Activated naive CD8-positive, alpha-beta T cell treated with anti-CD3 and anti-CD28 coated beads, Interleukin-2, amount 50 U/mL, for 16 hours (primary cell): ENCODE measurements around the gene CUL9.

Experiments
- DNase-seq: peaks from one replicate; pipeline ENCODE4 v3.0.0-alpha.2; 2020; ENCODE audit warnings: low read depth, low spot score

The CUL9 gene

DNA sequence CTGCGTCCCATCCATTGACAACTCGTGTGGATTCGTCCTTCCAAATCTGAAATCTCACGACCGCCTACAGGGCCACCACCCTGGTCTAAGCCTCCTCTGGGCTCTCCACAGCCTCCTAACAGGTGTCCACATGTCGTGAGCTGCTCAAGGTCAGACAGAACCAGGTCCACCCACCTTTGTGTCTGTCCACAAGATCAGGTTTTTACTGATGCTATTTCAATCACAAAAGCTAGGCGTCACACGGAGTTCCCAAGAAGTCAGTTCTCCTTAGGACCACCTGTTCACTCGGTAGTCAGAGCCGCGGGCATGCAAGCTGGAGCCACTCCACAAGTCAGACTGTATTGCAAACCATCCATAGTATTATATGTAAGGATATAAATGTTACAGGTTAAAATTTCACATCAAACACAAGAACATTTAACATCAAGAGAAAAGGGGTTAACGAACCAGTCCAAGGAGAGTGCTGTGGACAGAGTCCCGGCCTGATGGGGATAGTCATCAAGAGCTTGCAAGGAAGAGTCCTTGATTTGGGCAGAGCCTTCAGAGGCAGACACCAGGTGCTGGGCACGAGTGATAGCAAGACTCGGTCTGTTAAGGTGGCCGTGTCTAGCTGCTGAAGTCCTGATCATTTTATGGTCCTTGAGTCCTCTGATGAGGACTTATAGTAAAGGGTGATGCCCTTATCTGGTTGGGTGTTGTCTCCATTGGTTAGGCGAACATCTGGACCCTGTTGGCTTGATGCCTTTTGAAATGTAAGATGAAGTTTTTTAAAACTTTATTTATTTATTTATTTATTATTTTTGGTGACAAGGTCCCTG, 48.0 kb downstream of the CUL9 start:
- no peak for DNase-seq

DNA sequence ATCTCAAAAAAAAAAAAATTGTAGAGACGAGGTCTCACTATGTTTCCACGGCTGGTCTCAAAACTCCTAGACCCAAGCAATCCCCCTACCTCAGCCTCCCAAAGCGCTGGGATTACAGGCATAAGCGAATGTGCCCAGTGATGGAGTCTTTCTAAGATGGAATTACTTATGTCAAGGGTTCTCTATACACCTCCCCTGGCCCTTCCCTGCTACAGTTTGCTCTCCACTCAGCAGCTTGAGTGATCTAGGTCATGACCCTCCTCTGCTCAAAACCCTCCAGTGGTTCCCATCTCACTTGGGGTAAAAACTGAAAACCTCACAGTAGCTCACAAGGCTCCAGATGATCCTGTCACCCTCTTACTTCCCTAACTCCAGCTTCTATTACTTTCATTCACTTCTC, 49.1 kb downstream of the CUL9 start:
- no peak for DNase-seq

DNA sequence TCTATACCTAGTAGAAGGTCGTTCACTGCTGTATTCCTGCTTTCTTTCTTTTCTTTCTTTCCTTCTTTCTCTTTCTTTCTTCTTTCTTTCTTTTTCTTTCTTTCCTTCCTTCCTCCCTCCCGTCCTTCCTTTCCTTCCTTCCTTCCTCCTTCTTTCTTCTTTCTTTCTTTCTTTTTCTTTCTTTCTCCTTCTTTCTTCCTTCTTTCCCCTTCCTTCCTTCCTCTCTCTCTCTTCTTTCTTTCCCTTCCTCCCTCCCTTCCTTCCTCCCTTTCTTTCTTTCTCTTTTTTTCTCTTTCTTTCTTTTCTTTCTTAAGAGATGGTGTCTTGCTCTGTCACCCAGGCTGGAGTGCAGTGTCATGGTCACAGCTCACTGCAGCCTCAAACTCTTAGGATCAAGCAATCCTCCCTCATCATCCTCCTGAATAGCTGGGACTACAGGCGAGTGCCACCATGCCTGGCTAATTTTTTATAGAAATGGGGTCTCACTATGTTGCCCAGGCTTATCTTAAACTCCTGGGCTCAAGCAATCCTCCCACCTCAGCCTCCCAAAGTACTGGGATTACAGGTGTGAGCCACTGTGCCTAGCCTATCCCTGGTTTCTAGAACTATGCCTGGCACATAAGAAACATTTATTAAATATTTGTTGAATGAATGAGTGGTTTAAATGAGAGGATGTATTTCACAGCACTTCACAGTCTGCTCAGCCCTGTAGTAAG, 49.9 kb downstream of the CUL9 start:
- no peak for DNase-seq

DNA sequence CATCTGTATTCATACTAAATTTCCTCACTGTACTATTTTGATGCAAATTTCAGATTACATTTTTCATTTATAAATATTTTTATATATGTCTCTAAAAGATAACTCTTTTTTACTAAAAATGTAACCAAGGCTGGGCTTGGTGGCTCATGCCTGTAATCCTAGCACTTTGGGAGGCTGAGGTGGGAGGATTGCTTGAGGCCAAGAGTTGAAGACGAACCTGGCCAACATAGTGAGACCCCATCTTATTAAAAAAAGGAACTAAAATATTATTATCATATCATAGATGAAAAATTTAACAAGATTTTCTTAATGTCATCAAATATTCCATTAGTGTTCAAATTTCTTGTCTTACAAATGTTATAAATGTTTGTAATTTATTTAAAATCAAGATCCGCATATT, 53.8 kb downstream of the CUL9 start:
- DNase-seq, result no peak

- DNase-seq, result no peak
These were observed 57.1 kb downstream of the CUL9 start for GRCh38 chr6:43239054-43239453.

GRCh38 chr6:43240950-43241349, 59.0 kb downstream of the CUL9 start:
- DNase-seq, result no peak

GRCh38 chr6:43241446-43241845, 59.5 kb downstream of the CUL9 start:
- no peak for DNase-seq

DNA sequence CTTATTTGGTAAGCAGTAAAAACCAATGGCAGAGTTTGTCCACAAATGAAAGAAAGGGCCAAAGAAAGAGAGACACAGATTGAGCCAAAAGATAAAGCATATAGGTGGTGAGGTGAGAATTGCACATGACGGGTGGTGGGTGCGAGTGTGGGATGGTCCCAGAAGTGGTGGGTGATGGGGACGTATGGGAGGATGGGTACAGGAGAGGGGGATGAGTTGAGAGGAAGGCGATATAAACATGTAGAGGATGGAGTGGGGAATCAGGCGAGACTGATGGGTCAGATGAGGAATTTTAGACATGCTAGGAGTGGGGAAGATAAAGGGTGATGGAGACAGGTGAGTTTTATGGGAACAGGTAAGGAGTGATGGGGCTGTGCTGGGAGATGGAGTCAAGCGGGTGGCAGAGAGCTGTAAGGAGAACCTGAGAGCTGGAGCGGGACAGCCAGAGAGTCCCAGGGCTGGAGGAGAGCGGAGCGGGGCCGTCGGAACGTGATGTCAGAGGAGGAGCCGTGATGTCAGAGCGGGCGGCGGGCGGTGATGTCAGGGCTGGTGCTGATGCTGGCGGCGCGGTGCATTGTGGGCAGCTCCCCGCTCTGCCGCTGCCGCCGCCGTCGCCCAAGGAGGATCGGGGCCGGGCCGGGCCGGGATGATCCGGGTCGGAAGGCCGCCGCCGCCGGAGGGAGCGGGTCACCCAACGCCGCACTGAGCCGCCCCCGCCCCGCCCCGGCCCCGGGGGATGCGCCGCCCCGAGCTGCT, 61.1 kb downstream of the CUL9 start, which contains the start of gene TTBK1:
Gene TTBK1 (plus strand): TSS at position 574 of the 756 bp plus-strand sequence. CDS start 3,180 bp downstream, outside the sequence.
- DNase-seq, result no peak

DNA sequence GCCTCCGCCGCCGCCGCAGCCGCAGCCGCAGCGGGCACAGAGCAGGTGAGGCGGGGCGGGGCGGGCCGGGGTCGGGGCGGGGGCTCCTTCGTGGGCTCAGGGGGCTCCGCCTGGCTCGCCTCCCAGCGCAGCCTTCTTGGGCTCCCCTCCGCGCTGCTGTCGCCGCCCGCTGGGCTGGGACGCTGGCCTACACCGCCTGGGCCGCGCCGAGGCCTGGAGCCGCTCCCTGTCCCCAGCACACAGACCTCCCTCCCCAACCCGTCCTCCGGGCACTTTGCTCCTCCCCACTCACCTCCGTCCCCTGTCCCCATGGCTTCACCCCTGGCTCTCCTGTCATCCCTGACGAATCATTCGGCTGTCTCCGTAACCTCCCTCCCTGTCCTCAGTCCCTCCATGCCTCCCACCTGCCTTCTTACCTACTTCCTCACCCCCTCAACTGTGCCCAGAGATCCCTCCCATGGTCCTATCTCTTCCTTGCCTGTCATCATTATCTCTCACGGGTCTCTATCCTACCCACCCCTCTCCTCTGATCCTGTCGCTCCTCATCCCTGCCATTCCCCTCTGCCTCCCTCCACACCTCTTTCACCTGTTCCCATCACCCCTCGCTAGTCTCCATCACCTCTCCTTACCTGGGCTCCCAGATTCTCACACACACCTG, 61.8 kb downstream of the CUL9 start:
- no peak for DNase-seq

DNA sequence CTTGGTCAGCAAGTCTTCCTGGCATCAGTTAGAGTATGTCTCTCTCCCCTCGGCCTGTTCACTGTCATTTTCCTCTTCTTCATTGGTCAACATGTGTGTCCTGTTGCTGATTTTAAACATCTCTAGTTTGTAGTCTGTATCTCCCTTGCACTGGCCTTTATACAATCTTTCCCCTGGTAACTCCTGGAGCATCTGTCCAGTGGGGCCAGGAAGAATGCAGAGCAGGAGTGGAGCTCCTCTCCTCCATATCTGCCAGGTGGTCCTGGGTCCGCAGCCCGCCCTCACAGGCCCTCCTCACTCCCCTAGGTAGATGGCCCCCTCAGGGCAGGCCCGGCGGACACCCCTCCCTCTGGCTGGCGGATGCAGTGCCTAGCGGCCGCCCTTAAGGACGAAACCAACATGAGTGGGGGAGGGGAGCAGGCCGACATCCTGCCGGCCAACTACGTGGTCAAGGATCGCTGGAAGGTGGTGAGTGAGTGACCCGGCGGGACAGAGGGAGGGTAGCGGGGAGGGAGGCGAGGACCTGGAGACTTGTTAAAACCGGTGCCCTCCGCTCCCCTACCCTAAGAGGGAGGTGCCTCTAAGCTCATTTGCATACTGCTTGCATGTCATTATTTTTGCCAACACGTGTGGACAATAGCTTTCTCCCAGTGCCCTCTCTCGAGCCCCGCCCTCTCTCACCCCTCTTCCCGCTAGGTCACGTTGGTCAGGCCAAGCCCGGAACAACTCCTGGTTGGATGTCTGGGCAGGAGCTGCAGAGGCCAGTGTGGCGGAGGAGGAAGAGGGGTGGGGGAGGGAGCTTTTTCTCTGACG, 64.5 kb downstream of the CUL9 start:
- no peak for DNase-seq

GRCh38 chr6:43247114-43247999, 65.4 kb downstream of the CUL9 start:
- DNase-seq, result peak; percentile 63

DNA sequence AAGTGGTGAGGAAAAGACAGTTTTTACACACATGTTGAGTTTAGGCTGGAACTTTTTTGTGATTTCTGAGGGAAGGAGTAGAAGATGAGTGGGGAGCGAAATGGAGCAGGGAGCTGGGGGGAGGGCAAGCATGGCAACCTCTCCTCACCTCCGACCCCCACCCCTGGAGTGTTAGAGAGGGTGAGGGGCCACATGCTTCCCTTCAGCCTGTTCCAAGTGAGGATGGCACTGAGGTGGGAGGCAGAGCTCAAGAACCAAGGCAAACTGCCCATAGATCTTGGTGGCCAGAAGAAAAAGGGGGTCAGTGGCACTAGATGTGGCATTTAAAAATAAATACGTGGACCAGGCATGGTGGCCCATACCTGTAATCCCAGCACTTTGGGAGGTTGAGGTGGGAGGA, 66.1 kb downstream of the CUL9 start:
- DNase-seq, result no peak

DNA sequence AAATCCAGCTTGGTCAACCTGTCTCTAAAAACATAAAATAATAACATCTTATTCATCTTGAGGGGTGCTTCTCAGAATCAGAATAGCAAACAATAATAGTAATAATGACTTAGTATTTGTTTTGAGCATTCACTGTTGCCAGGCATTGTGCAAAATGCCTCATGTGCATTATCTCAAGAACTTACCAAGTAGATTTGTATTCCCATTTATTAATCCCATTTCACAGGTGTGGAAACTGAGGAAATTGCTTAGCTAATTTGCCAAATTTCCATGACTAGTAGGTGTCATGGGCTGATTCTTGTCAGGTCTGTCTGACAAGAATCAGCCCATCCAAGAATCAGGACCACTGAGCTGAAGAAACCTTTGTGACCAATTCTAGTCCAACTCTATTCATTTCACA, 66.8 kb downstream of the CUL9 start:
- DNase-seq, result no peak

GRCh38 chr6:43250992-43251373, 69.0 kb downstream of the CUL9 start:
- DNase-seq, result no peak

- DNase-seq, result no peak
These were observed 71.4 kb downstream of the CUL9 start for GRCh38 chr6:43253401-43253800.

DNA sequence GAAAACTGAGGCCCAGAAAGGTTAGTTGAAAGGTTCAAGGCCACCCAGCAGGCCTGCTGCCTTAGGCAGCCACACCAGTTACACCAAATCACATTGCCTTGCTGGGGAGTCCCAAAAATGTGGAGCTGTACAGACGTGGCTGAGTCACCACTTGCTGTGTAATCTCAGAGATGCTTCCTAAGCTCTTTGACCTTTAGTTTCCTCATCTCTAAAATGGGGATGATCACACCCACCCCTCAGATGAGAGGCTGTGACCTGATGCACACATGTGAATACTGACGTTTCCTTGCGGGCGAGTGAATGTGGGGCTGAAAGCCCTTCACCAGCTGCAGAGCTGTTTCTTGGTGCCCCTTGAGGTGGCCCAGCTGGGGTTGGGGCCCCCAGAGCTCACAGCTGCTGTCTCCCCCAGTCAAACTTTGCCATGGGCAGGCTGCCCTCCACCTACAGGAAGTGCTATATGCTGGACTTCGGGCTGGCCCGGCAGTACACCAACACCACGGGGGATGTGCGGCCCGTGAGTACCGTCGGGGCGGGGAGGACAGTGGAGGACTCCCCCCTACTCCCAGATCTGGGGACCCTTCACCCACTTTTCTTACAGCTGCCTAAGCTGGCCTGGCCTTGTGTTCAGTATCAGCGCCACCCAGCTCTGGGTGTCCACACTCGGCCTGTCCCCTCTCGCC, 72.3 kb downstream of the CUL9 start:
- DNase-seq, result no peak

DNA sequence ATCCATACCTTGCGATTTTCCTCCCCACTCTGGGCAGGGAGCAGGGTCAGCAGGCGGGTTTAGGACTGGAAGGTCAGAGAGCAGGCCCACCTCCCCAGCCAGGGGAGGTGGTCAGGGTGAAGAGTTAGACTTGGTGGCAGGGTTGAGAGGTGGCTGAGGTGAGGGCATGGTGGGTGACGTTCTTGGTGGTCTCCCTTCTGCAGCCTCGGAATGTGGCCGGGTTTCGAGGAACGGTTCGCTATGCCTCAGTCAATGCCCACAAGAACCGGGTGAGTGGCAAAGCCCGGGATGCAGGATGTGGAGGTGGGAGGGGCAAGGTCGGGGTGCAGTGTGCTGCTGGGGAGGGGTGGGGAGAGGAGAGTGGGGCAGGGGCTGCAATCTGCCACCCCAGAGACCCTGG, 72.8 kb downstream of the CUL9 start:
- no peak for DNase-seq

DNA sequence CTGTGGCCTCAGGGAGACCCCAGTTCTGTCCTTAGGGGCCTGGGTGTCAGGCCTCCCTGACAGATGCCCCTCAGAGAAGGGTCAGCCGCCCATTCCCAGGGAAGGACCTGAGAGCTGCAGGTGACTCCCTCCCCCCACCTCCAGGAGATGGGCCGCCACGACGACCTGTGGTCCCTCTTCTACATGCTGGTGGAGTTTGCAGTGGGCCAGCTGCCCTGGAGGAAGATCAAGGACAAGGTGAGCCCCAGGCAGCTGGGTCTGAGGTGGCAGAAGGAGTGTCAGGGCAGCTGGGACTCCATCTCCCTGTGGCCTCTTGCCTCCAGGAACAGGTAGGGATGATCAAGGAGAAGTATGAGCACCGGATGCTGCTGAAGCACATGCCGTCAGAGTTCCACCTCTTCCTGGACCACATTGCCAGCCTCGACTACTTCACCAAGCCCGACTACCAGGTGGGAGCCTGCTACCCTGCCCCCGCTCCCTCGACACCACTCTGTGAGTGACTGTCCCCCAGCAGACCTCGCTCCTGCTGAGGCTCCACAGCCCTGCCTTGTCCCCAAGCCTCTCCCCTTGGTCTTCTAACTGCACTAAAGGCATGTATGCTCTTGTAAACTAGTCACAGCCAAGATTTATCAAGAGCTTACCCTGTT, 73.5 kb downstream of the CUL9 start:
- no peak for DNase-seq
